K562 (cell line): ENCODE measurements around the gene ZSCAN21. TPM values are rescaled to one million over a fixed set of nuclear protein-coding genes. Genes with fewer than 3 reads are reported as not detected.

ENCODE experiments used
- ATAC-seq: fragments of 200-7000 bp; cut with Tn5 transposase; 3 replicates; pipeline ENCODE4 v1.9.1; 2020; ENCODE audit warnings: moderate library complexity
- BruUV-seq: library from RNA; stranded (reverse); fragments of 400-500 nt; replicated peaks from 2 replicates; lab custom pipeline; 2021; lab: Mats Ljungman, UMichigan
- CTCF ChIA-PET: fragments of 300-600 bp; formaldehyde crosslinking; extraction: SDS; loops from one replicate; lab custom pipeline; 2021; ENCODE audit warnings: low intra/inter-chr PET ratio; lab: Yijun Ruan, JAX
- POLR2A ChIA-PET: fragments of 300-600, 350-650 bp; sonication (Branson Sonifier 250); formaldehyde crosslinking; extraction: SDS; loops from one replicate; lab custom pipeline; 2021; ENCODE audit warnings: antibody characterized with exemption, inconsistent platforms; lab: Yijun Ruan, JAX
- DNase-seq, 4 experiments: peaks; one replicate each; pipeline versions ENCODE4 v3.0.0 to v3.0.0-alpha.2; 2011 to 2018; ENCODE audit warnings: low spot score in 3 of 4, mixed read lengths in 3 of 4; ENCODE audit errors: extremely low read depth in 1 of 4
- FAIRE-seq: peaks from 2 replicates; lab custom pipeline; 2011; peaks lifted over from hg19 to GRCh38; lab: Jason Lieb, UNC
- H2AFZ ChIP-seq: 2 replicates; pipeline ENCODE4 v1.6.0; 2011; ENCODE audit warnings: low read depth, low read length, control low read depth, inconsistent platforms
- H3K27ac ChIP-seq: fragments of 200-600 bp; 3 replicates; pipeline ENCODE4 v1.8.0; 2011; ENCODE audit warnings: low read depth, mild to moderate bottlenecking, control low read depth, inconsistent platforms, low read length, moderate library complexity, mixed read lengths; ENCODE audit errors: extremely low read depth
- H3K27me3 ChIP-seq, 2 experiments: fragments of 300-600 bp in 1 of 2; 2 replicates in 1 of 2; 3 replicates in 1 of 2; pipeline versions ENCODE4 v1.6.0 to v1.8.0; 2011; ENCODE audit warnings: inconsistent platforms in 2 of 2, low read length in 2 of 2, mild to moderate bottlenecking in 1 of 2, mixed read lengths in 1 of 2, moderate library complexity in 1 of 2; ENCODE audit not compliant: control insufficient read depth in 2 of 2, insufficient read depth in 2 of 2
- H3K36me3 ChIP-seq: fragments of 300-600 bp; 3 replicates; pipeline ENCODE4 v1.8.0; 2011; ENCODE audit warnings: mild to moderate bottlenecking, low read length, inconsistent platforms; ENCODE audit not compliant: control insufficient read depth, insufficient read depth
- H3K4me1 ChIP-seq, 2 experiments: fragments of 200-600 bp in 1 of 2; replicated peaks in 1 of 2; 2 replicates in 1 of 2; 3 replicates in 1 of 2; pipeline versions ENCODE4 v1.5.1 to v1.8.0; 2011; ENCODE audit warnings: inconsistent platforms in 2 of 2, low read length in 2 of 2, mild to moderate bottlenecking in 1 of 2, mixed read lengths in 1 of 2, moderate library complexity in 1 of 2; ENCODE audit not compliant: control insufficient read depth in 2 of 2, insufficient read depth in 2 of 2
- H3K4me2 ChIP-seq: 2 replicates; pipeline ENCODE4 v1.6.1; 2011; ENCODE audit warnings: low read length, control low read depth, inconsistent platforms, mixed read lengths; ENCODE audit not compliant: insufficient read depth
- H3K4me3 ChIP-seq: fragments of 200-600 bp; sonication (generic), shearing (Covaris generic); 2 replicates; pipeline ENCODE4 v1.5.1; 2016; ENCODE audit warnings: control low read depth, inconsistent platforms
- H3K79me2 ChIP-seq: fragments of 200-600 bp; 3 replicates; pipeline ENCODE4 v1.8.0; 2011; ENCODE audit warnings: low read length, inconsistent platforms; ENCODE audit not compliant: control insufficient read depth, insufficient read depth
- H3K9ac ChIP-seq, 2 experiments: 2 replicates each; pipeline versions ENCODE4 v1.6.0 to v1.6.1; 2011; ENCODE audit warnings: low read depth in 2 of 2, low read length in 2 of 2, control low read depth in 1 of 2, inconsistent platforms in 1 of 2, mild to moderate bottlenecking in 1 of 2, mixed read lengths in 1 of 2; ENCODE audit not compliant: insufficient read depth in 1 of 2
- H3K9me1 ChIP-seq: one replicate; pipeline ENCODE4 v1.6.0; 2011; ENCODE audit warnings: inconsistent platforms, mild to moderate bottlenecking, low read length, moderate library complexity; ENCODE audit not compliant: control insufficient read depth, insufficient read depth
- H3K9me3 ChIP-seq: replicated peaks from 2 replicates; pipeline ENCODE4 v1.5.1; 2011; ENCODE audit warnings: low read depth, low read length, inconsistent platforms; ENCODE audit not compliant: control insufficient read depth, insufficient read depth
- H4K20me1 ChIP-seq: replicated peaks from 2 replicates; pipeline ENCODE4 v1.6.1; 2011; ENCODE audit warnings: low read length, inconsistent platforms, mixed read lengths; ENCODE audit not compliant: control insufficient read depth, insufficient read depth
- CBFA2T3 ChIP-seq: fragments of 450-650 bp; IDR thresholded peaks from 2 replicates; pipeline ENCODE4 v1.6.1; 2017
- CCAR2 ChIP-seq: fragments of 200-400 bp; formaldehyde crosslinking; IDR thresholded peaks from 2 replicates; pipeline ENCODE4 v1.6.1; 2017; ENCODE audit warnings: mild to moderate bottlenecking, low read depth, low read length
- ETS2 ChIP-seq: IDR thresholded peaks from 2 replicates; pipeline ENCODE4 v1.6.1; 2016; ENCODE audit warnings: borderline replicate concordance, missing genetic modification characterization, mild to moderate bottlenecking, moderate library complexity, missing compliant biosample characterization; ENCODE audit not compliant: poor library complexity, severe bottlenecking
- HCFC1 ChIP-seq: IDR thresholded peaks from 2 replicates; pipeline ENCODE4 v1.6.1; 2012; ENCODE audit warnings: low read depth, low read length, improper control_type of control experiment
- MAZ ChIP-seq, 2 experiments: fragments of 450-650 bp in 1 of 2; sonication (generic) in 1 of 2; formaldehyde crosslinking; IDR thresholded peaks in 1 of 2; conservative IDR thresholded peaks in 1 of 2; 2 replicates each; pipeline versions ENCODE4 v1.4.0 to v1.5.0; 2020; ENCODE audit warnings: mild to moderate bottlenecking in 1 of 2, missing genetic modification reagents in 1 of 2
- MTF1 ChIP-seq: fragments of 250-450 bp; sonication (Bioruptor Pico); IDR thresholded peaks from 2 replicates; pipeline ENCODE4 v1.9.0; 2021; ENCODE audit warnings: moderate library complexity, mild to moderate bottlenecking, inconsistent platforms, borderline replicate concordance
- RUNX1 ChIP-seq: sonication (generic); IDR thresholded peaks from 2 replicates; pipeline ENCODE4 v1.6.1; 2016; ENCODE audit warnings: antibody characterized with exemption, low read depth
- ZNF764 ChIP-seq: fragments of 250-450 bp; sonication (Bioruptor Pico); IDR thresholded peaks from 2 replicates; pipeline ENCODE4 v1.4.0; 2020; ENCODE audit warnings: low read depth, mild to moderate bottlenecking, moderate library complexity
- WGBS: fragments of 100-300 bp; shearing (Covaris generic); methylation state at CpG from one replicate; pipeline ENCODE4 v1.1.6; 2016; ENCODE audit warnings: low coverage, mixed read lengths; ENCODE audit not compliant: insufficient coverage; ENCODE audit errors: missing lambda C conversion rate; 5-methylcytosine and 5-hydroxymethylcytosine counted together
- in situ Hi-C: fragments of 300-500 bp; cut with MboI; formaldehyde crosslinking; loops from 4 replicates; pipeline ENCODE4 v1.15.0; 2018; ENCODE audit warnings: inconsistent platforms, mixed read lengths
- intact Hi-C: fragments of 100-400 bp; cut with micrococcal nuclease; formaldehyde crosslinking; loops from 2 replicates; pipeline ENCODE4 v1.14.2; 2022
- polyA plus RNA-seq, 8 experiments: library from polyadenylated mRNA; depleted of rRNA in 4 of 8; stranded (reverse) in 5 of 8; unstranded in 3 of 8; fragments of >200 nt; fragmentation: Nextera tagmentation in 2 of 8; fragmentation: Illumina TruSeq in 1 of 8; extraction: Ambion mirVana in 2 of 8; extraction: Trizol in 1 of 8; gene quantifications; 2 replicates each; pipeline versions ENCODE4 v1.2.1 to v1.2.3, GENCODE V29; 2011 to 2014; ENCODE audit warnings: inconsistent platforms in 1 of 8, missing spikeins in 1 of 8
- total RNA-seq, 7 experiments: library from RNA; depleted of rRNA in 6 of 7; stranded (reverse); fragments of >200 nt in 6 of 7; fragmentation: Illumina TruSeq in 2 of 7; extraction: Trizol in 2 of 7; gene quantifications; 2 replicates each; pipeline versions ENCODE4 v1.2.1 to v1.2.3, GENCODE V29; 2011 to 2021; ENCODE audit warnings: low replicate concordance in 1 of 7
- TF ChIP-seq, protein P1 (sequence below): sonication (generic); formaldehyde crosslinking; IDR thresholded peaks from 2 replicates; pipeline ENCODE4 v1.8.0; 2022; ENCODE audit warnings: mild to moderate bottlenecking, missing genetic modification reagents
- TF ChIP-seq, protein P2 (sequence below): fragments of 450-650 bp; IDR thresholded peaks from 2 replicates; pipeline ENCODE4 v1.6.1; 2016; ENCODE audit warnings: mild to moderate bottlenecking
- TF ChIP-seq, protein P3 (sequence below): sonication (generic); formaldehyde crosslinking; IDR thresholded peaks from 2 replicates; pipeline ENCODE4 v1.8.0; 2022; ENCODE audit warnings: mild to moderate bottlenecking, missing genetic modification reagents

Gene ZSCAN21
- total and polyA plus RNA-seq, 9 of the 15 experiments (the other 6 are each of a cell fraction or from before 2014, with no cell fraction given) = 5.9 to 15.5 (median 13.2) TPM

DNA sequence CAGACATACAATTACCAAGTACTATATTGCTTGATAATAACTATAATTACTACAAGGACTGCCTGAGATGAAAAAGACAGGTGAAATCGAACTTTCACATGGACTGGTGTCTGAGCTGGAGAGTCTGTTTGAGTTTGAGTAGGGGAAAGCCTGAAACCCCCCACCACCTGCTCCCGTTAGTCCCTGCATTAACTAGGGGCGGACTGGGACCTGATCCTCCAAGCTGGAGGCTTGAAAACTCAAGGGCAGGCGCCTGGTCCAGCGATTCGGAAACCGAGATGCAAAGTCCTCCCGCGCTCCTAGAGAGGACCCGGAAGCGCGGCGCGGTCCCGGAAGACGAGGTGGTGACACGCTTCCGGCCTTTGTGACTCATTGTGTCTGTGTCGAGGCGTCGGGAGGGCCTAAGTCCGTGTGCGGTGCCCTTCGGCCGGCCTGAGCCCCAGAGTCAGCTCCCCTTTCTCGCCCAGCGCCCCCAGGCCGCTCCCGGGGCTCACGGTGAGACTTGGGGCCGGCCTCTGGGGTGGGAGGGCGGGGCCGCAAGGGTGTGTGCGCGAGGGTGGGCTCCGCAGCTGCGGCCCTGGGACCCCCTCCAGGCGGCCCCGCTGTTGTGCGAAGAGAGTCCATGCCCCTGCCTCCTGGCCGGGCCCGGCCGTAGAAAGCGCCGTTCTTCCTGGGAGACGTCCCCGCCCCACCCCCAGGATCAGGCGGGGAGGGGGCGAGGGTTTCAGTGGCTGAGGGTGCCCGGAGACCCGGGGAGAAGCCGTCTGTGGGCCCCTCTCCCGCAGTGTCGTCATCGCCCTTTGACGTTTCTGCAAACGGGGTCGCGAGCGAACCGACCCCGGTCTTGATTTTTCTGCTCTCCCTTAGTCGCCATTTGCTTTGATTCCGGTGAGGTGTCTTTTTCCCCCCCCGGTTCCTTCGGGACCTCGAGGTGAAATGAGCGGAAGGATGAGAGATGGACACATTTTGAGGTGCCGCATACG, 34.1 kb upstream of the ZSCAN21 start, which contains the start of gene ZKSCAN1:
ZKSCAN1 (plus strand) TSS at position 365 of the 983 bp plus-strand sequence. CDS start 7,911 bp downstream, outside the sequence.
- peak; percentile 97 to 98 (median 98) for DNase-seq
- H3K27ac ChIP-seq = peak within 1 kb of the TSS; percentile 92
- H3K79me2 ChIP-seq = peaks cover 50% of the 10 kb centered on the region
- FAIRE-seq = peak; percentile 98
- peaks cover 23% of the 10 kb centered on the region for H3K36me3 ChIP-seq
- peaks cover 17% of the 10 kb centered on the region in 2 experiments; a peak in 4 of 5 replicates for H3K4me1 ChIP-seq
- H3K9ac ChIP-seq = peak within 1 kb of the TSS; percentile 97 to 98
- no peaks in the 10 kb centered on the region for H3K9me3 ChIP-seq
- intact Hi-C loops (no loop called here), in situ Hi-C loops (no loop called here)
- peak within 1 kb of the TSS; percentile 93 for H3K4me2 ChIP-seq
- BruUV-seq = no TSS peak
- 2% methylated on average over 63 of the region's 70 CpGs for WGBS
- H3K9me1 ChIP-seq = no peaks in the 10 kb centered on the region
- H4K20me1 ChIP-seq = peaks cover 17% of the 10 kb centered on the region
- ChIA-PET CTCF (interaction anchor here (1.5 kb wide), 1 partner anchor 66 kb away, joined by 3 read pairs; the partner anchor contains the start of gene ZNF3), POLR2A (interaction anchor here (0.6 to 2.0 kb wide), 15 partner anchors 9 to 517 kb away, joined by 3 to 9 read pairs (median 3); partner anchors contain the start of gene TRIM4)
- peaks cover 6 to 8% of the 10 kb centered on the region in 2 experiments; a peak in 4 of 5 replicates for H3K27me3 ChIP-seq
- H2AFZ ChIP-seq = peak within 1 kb of the TSS; percentile 96
- peak; percentile 97 for ATAC-seq
- peak within 1 kb of the TSS; percentile 98 for H3K4me3 ChIP-seq
- TF ChIP-seq, protein P1, sequence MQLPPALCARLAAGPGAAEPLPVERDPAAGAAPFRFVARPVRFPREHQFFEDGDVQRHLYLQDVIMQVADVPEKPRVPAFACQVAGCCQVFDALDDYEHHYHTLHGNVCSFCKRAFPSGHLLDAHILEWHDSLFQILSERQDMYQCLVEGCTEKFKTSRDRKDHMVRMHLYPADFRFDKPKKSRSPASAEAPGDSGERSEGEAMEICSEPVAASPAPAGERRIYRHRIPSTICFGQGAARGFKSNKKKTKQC = peak; percentile 84
- TF ChIP-seq HCFC1 (peak; percentile 87), CBFA2T3 (no peak), MTF1 (CRISPR knock-in tag) (no peak), ZNF764 (CRISPR knock-in tag) (no peak), ETS2 (no peak), MAZ (CRISPR knock-in tag; conservative IDR thresholded peaks at IDR 0.05 in 1 of 2, IDR thresholded peaks at IDR 0.05 in 1 of 2) (peak in 1 of 2 experiments; percentile 50; a peak in 1 of 4 replicates), RUNX1 (no peak), CCAR2 (no peak)
- TF ChIP-seq, protein P2, sequence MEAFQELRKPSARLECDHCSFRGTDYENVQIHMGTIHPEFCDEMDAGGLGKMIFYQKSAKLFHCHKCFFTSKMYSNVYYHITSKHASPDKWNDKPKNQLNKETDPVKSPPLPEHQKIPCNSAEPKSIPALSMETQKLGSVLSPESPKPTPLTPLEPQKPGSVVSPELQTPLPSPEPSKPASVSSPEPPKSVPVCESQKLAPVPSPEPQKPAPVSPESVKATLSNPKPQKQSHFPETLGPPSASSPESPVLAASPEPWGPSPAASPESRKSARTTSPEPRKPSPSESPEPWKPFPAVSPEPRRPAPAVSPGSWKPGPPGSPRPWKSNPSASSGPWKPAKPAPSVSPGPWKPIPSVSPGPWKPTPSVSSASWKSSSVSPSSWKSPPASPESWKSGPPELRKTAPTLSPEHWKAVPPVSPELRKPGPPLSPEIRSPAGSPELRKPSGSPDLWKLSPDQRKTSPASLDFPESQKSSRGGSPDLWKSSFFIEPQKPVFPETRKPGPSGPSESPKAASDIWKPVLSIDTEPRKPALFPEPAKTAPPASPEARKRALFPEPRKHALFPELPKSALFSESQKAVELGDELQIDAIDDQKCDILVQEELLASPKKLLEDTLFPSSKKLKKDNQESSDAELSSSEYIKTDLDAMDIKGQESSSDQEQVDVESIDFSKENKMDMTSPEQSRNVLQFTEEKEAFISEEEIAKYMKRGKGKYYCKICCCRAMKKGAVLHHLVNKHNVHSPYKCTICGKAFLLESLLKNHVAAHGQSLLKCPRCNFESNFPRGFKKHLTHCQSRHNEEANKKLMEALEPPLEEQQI = no peak
- TF ChIP-seq, protein P3, sequence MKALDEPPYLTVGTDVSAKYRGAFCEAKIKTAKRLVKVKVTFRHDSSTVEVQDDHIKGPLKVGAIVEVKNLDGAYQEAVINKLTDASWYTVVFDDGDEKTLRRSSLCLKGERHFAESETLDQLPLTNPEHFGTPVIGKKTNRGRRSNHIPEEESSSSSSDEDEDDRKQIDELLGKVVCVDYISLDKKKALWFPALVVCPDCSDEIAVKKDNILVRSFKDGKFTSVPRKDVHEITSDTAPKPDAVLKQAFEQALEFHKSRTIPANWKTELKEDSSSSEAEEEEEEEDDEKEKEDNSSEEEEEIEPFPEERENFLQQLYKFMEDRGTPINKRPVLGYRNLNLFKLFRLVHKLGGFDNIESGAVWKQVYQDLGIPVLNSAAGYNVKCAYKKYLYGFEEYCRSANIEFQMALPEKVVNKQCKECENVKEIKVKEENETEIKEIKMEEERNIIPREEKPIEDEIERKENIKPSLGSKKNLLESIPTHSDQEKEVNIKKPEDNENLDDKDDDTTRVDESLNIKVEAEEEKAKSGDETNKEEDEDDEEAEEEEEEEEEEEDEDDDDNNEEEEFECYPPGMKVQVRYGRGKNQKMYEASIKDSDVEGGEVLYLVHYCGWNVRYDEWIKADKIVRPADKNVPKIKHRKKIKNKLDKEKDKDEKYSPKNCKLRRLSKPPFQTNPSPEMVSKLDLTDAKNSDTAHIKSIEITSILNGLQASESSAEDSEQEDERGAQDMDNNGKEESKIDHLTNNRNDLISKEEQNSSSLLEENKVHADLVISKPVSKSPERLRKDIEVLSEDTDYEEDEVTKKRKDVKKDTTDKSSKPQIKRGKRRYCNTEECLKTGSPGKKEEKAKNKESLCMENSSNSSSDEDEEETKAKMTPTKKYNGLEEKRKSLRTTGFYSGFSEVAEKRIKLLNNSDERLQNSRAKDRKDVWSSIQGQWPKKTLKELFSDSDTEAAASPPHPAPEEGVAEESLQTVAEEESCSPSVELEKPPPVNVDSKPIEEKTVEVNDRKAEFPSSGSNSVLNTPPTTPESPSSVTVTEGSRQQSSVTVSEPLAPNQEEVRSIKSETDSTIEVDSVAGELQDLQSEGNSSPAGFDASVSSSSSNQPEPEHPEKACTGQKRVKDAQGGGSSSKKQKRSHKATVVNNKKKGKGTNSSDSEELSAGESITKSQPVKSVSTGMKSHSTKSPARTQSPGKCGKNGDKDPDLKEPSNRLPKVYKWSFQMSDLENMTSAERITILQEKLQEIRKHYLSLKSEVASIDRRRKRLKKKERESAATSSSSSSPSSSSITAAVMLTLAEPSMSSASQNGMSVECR (CRISPR knock-in tag) = peak; percentile 50
